Measurements from ENCODE around the gene ADGRD2. TPM values are rescaled to one million over a fixed set of nuclear protein-coding genes. Genes with fewer than 3 reads are reported as not detected.

Gene ADGRD2
- total RNA-seq, 2 donors from 2014 or later, result not detected

DNA sequence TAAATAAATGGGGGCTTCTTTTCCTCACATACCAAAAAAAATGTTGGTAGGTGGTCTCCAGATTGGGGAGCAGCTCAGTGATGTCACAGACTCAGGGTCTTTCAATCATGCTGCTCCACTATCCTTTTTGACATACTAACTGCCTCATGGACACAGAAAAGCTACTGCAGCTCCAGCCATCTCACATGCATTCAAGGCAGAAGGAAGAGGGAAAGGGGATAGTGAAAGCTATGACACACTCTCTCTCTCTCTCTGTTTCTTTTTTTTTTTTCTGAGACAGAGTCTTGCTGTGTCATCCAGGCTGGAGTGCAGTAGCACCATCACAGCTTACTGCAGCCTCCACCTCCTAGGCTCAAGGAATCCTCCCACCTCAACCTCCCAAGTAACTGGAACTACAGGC is 7.9 kb upstream of the ADGRD2 start:
- no peaks in the 10 kb centered on the region for H3K27me3 ChIP-seq (replicated peaks; ENCODE audit: insufficient read depth)
- H3K4me1 ChIP-seq (ENCODE audit: control insufficient read depth in 1 of 2, low read depth in 2 of 2), result no peaks in the 10 kb centered on the region
- ATAC-seq (ENCODE audit: insufficient number of reproducible peaks, low FRiP score, low read depth) (no peak), DNase-seq (ENCODE audit: low spot score) (no peak)
- H3K36me3 ChIP-seq, result no peaks in the 10 kb centered on the region
- no peaks in the 10 kb centered on the region for H3K9me3 ChIP-seq
- no peak overlapping the region for H3K4me3 ChIP-seq
- no peak overlapping the region for H3K27ac ChIP-seq
- TF ChIP-seq CTCF (IDR thresholded peaks at IDR 0.05), result no peak

GRCh38 chr9:124442826-124443225 is 7.4 kb upstream of the ADGRD2 start:
- no peak for DNase-seq (ENCODE audit: low spot score)
- Histone ChIP-seq H3K27me3 (replicated peaks; ENCODE audit: insufficient read depth) (no peaks in the 10 kb centered on the region), H3K4me3 (no peak overlapping the region), H3K36me3 (no peaks in the 10 kb centered on the region), H3K9me3 (no peaks in the 10 kb centered on the region), H3K27ac (no peak overlapping the region), H3K4me1 (ENCODE audit: control insufficient read depth in 1 of 2, low read depth in 2 of 2) (no peaks in the 10 kb centered on the region)
- no peak for ATAC-seq (ENCODE audit: insufficient number of reproducible peaks, low FRiP score, low read depth)
- TF ChIP-seq CTCF (IDR thresholded peaks at IDR 0.05), result no peak

DNA sequence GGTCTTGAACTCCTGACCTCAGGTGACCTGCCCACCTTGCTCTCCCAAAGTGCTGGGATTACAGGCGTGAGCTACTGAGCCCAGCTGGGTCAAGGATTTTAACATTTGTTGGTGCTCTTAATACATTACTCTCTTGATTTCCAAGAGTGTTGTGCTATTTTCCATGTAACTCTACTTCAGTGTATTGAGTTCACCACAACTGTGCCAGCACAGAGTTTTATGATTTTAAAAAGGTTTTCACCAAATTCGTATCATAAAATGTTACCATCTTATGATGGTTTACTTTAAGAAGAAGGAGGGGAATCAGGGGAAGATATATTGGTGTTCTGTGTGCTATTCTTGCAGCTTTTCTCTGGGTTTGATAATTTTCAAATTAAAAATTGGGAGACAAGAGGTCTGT is 6.6 kb upstream of the ADGRD2 start:
- H3K4me3 ChIP-seq, result no peak overlapping the region
- no peak for ATAC-seq (ENCODE audit: insufficient number of reproducible peaks, low FRiP score, low read depth)
- TF ChIP-seq CTCF (IDR thresholded peaks at IDR 0.05), result no peak
- DNase-seq (ENCODE audit: low spot score), result no peak
- no peaks in the 10 kb centered on the region for H3K9me3 ChIP-seq
- H3K27ac ChIP-seq, result no peak overlapping the region
- no peaks in the 10 kb centered on the region for H3K4me1 ChIP-seq (ENCODE audit: control insufficient read depth in 1 of 2, low read depth in 2 of 2)
- no peaks in the 10 kb centered on the region for H3K36me3 ChIP-seq
- no peaks in the 10 kb centered on the region for H3K27me3 ChIP-seq (replicated peaks; ENCODE audit: insufficient read depth)

GRCh38 chr9:124444166-124444565 is 6.1 kb upstream of the ADGRD2 start:
- no peak for DNase-seq (ENCODE audit: low spot score)
- no peaks in the 10 kb centered on the region for H3K9me3 ChIP-seq
- no peaks in the 10 kb centered on the region for H3K4me1 ChIP-seq (ENCODE audit: control insufficient read depth in 1 of 2, low read depth in 2 of 2)
- no peak for ATAC-seq (ENCODE audit: insufficient number of reproducible peaks, low FRiP score, low read depth)
- no peaks in the 10 kb centered on the region for H3K27me3 ChIP-seq (replicated peaks; ENCODE audit: insufficient read depth)
- H3K36me3 ChIP-seq, result no peaks in the 10 kb centered on the region
- no peak overlapping the region for H3K4me3 ChIP-seq
- no peak overlapping the region for H3K27ac ChIP-seq
- no peak for TF ChIP-seq CTCF (IDR thresholded peaks at IDR 0.05)

DNA sequence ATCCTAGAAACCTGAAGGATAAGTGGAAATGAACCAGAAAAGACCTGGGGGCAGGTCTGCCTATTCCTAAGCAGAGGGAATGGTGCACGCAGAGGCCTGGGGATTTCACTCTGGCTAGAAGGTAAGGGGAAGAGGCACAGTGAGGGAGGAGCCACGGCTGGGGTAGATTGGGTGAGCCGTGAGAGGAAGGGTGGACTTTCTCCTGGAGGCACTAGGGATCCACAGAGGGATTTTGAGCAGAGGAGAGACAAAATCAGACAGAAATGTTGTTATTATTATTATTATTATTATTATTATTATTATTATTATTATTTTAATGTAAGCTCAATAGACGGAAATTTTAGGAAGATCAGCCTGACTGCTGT is 3.0 kb upstream of the ADGRD2 start:
- Histone ChIP-seq H3K27ac (no peak overlapping the region), H3K36me3 (no peaks in the 10 kb centered on the region), H3K4me1 (ENCODE audit: control insufficient read depth in 1 of 2, low read depth in 2 of 2) (peaks cover 0 to 6% of the 10 kb centered on the region in 2 donors), H3K27me3 (replicated peaks; ENCODE audit: insufficient read depth) (peaks cover 3% of the 10 kb centered on the region), H3K9me3 (no peaks in the 10 kb centered on the region), H3K4me3 (no peak overlapping the region)
- ATAC-seq (ENCODE audit: insufficient number of reproducible peaks, low FRiP score, low read depth) (no peak), DNase-seq (ENCODE audit: low spot score) (no peak)
- TF ChIP-seq CTCF (IDR thresholded peaks at IDR 0.05), result no peak

Data from thoracic aorta (tissue), 2 donors.